Panc1 (cell line): ENCODE results near the gene DEK. TPM values are rescaled to one million over a fixed set of nuclear protein-coding genes. Genes with fewer than 3 reads are reported as not detected.

Source experiments
- ATAC-seq: fragments of 200-7000 bp; cut with Tn5 transposase; 2 replicates; pipeline ENCODE4 v1.9.1; 2020; ENCODE audit warnings: mild to moderate bottlenecking, moderate library complexity
- BruUV-seq: library from RNA; stranded (reverse); fragments of 400-500 nt; replicated peaks from 2 replicates; lab custom pipeline; 2021; lab: Mats Ljungman, UMichigan
- CTCF ChIA-PET: fragments of 300-600 bp; sonication (Branson Sonifier 250); formaldehyde crosslinking; loops from one replicate; lab custom pipeline; 2022; ENCODE audit warnings: antibody characterized with exemption; lab: Charles Lee
- POLR2A ChIA-PET: fragments of 300-600 bp; sonication (Branson Sonifier 250); formaldehyde crosslinking; loops from one replicate; lab custom pipeline; 2022; ENCODE audit warnings: antibody characterized with exemption; lab: Charles Lee
- DNase-seq: peaks from one replicate; pipeline ENCODE4 v3.0.0-alpha.2; 2010; ENCODE audit warnings: low read depth, low spot score
- H3K27ac ChIP-seq: 2 replicates; pipeline ENCODE4 v1.5.1; 2011; ENCODE audit warnings: mild to moderate bottlenecking, low read length, inconsistent platforms
- H3K27me3 ChIP-seq: fragments of 200-500 bp; sonication (Bioruptor generic); 2 replicates; pipeline ENCODE4 v1.6.0; 2014; ENCODE audit warnings: low read length, inconsistent platforms; ENCODE audit not compliant: control insufficient read depth, insufficient read depth
- H3K36me3 ChIP-seq: fragments of 200-500 bp; sonication (Bioruptor generic); 2 replicates; pipeline ENCODE4 v1.5.1; 2014; ENCODE audit warnings: inconsistent platforms, mild to moderate bottlenecking, low read length, moderate library complexity; ENCODE audit not compliant: control insufficient read depth, insufficient read depth
- H3K4me1 ChIP-seq: 2 replicates; pipeline ENCODE4 v1.5.1; 2011; ENCODE audit warnings: inconsistent platforms, mild to moderate bottlenecking, low read length, moderate library complexity; ENCODE audit not compliant: control insufficient read depth, insufficient read depth
- H3K4me3 ChIP-seq, 2 experiments: 2 replicates each; pipeline ENCODE4 v1.5.1; 2011 to 2012; ENCODE audit warnings: low read depth in 2 of 2, low read length in 2 of 2, mild to moderate bottlenecking in 2 of 2, inconsistent platforms in 1 of 2, moderate library complexity in 1 of 2
- H3K9me3 ChIP-seq: fragments of 200-500 bp; sonication (Bioruptor generic); 2 replicates; pipeline ENCODE4 v1.5.1; 2014; ENCODE audit warnings: low read depth, mild to moderate bottlenecking, inconsistent platforms, low read length, moderate library complexity; ENCODE audit not compliant: control insufficient read depth, insufficient read depth
- POLR2AphosphoS5 ChIP-seq: IDR thresholded peaks from 2 replicates; pipeline ENCODE4 v1.6.1; 2012; ENCODE audit warnings: mild to moderate bottlenecking, low read depth, low read length, moderate library complexity
- SIN3A ChIP-seq: IDR thresholded peaks from 2 replicates; pipeline ENCODE4 v1.6.1; 2012; ENCODE audit warnings: low read depth, mild to moderate bottlenecking, low read length, moderate library complexity, borderline replicate concordance; ENCODE audit not compliant: insufficient read depth
- TCF7L2 ChIP-seq: IDR thresholded peaks from 2 replicates; pipeline ENCODE4 v1.6.1; 2011; ENCODE audit warnings: mild to moderate bottlenecking, low read depth, low read length, inconsistent platforms
- in situ Hi-C: cut with HindIII; loops from 2 replicates; pipeline ENCODE4 v1.10.0; 2016; ENCODE audit warnings: low sequenced_read_pairs, low pct_unique_long_range_greater_than_20kb
- intact Hi-C: fragments of 100-400 bp; cut with micrococcal nuclease; formaldehyde crosslinking; loops from one replicate; pipeline ENCODE4 v1.10.0; 2022; ENCODE audit not compliant: unreplicated experiment
- total RNA-seq: library from RNA; stranded (reverse); gene quantifications from one replicate; pipeline ENCODE4 v1.2.1, GENCODE V29; 2021; ENCODE audit not compliant: unreplicated experiment
- TF ChIP-seq, protein P1 (sequence below): fragments of 450-650 bp; IDR thresholded peaks from 2 replicates; pipeline ENCODE4 v1.5.1; 2017; ENCODE audit warnings: mild to moderate bottlenecking
- TF ChIP-seq, protein P2 (sequence below), 2 experiments: IDR thresholded peaks; 2 replicates each; pipeline ENCODE4 v1.6.1; 2011 to 2012; ENCODE audit warnings: low read depth in 2 of 2, control low read depth in 1 of 2, low read length in 1 of 2, mild to moderate bottlenecking in 1 of 2, moderate library complexity in 1 of 2; ENCODE audit not compliant: insufficient read depth in 1 of 2

DEK gene
- total RNA-seq, 1 experiment from 2014 or later, result 177 TPM

DNA sequence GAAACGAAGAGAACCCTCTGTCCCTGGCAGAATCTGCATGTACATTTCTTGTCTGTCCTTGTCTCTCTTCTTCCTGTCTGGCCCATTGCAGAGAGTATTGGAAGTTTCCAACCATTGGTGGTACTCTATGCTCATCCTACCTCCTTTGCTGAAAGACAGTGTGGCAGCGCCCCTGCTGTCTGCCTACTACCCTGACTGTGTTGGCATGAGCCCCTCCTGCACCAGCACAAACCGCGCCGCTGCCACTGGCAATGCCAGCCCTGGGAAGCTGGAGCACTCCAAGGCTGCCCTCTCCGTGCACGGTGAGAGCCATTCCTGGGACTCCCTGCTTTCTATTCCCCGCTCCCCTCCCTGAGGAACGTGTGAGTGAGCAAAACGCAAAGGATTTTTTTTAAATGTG is 76.6 kb downstream of the DEK start:
- ChIA-PET CTCF (no interaction called here), POLR2A (no interaction called here)
- DNase-seq (no peak), ATAC-seq (no peak)
- TF ChIP-seq, protein P1, sequence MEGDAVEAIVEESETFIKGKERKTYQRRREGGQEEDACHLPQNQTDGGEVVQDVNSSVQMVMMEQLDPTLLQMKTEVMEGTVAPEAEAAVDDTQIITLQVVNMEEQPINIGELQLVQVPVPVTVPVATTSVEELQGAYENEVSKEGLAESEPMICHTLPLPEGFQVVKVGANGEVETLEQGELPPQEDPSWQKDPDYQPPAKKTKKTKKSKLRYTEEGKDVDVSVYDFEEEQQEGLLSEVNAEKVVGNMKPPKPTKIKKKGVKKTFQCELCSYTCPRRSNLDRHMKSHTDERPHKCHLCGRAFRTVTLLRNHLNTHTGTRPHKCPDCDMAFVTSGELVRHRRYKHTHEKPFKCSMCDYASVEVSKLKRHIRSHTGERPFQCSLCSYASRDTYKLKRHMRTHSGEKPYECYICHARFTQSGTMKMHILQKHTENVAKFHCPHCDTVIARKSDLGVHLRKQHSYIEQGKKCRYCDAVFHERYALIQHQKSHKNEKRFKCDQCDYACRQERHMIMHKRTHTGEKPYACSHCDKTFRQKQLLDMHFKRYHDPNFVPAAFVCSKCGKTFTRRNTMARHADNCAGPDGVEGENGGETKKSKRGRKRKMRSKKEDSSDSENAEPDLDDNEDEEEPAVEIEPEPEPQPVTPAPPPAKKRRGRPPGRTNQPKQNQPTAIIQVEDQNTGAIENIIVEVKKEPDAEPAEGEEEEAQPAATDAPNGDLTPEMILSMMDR, result no peak
- TF ChIP-seq SIN3A, result no peak
- H3K36me3 ChIP-seq, result no peaks in the 10 kb centered on the region
- no peaks in the 10 kb centered on the region for H3K27me3 ChIP-seq
- in situ Hi-C loops, result no loop called here
- H3K9me3 ChIP-seq, result no peaks in the 10 kb centered on the region
- intact Hi-C loops, result no loop called here
- no peaks in the 10 kb centered on the region for H3K4me1 ChIP-seq
- H3K27ac ChIP-seq, result no peak overlapping the region
- H3K4me3 ChIP-seq, result no peak overlapping the region
- BruUV-seq, result no TSS peak

DNA sequence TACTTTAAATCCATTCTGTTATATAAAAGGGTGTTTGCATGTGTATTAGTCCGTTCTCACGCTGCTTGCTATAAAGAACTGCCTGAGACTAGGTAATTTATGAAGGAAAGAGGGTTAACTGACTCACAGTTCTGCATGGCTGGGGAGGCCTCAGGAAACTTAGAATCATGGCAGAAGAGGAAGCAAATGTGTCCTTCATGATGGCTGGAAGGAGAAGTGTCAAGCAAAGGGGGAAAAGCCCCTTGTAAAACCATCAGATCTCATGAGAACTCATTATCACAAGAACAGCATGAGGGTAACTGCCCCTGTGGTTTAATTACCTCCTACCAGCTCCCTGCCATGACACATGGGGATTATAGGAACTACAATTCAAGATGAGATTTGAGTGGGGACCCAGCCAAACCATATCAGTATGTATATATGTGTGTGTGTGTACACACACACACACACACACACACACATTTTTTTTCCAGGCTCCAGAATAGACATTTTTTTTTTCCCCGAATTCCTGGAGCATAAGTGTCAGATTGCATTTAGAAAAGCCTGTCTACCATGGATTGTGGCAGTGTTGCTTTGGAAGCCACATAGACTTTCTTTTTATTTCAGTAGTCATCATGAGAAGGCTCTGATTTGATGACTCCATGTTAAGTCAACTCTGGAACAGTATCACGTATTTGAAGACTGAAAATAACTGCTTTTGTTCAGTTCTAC is 77.6 kb downstream of the DEK start:
- Histone ChIP-seq H3K27me3 (no peaks in the 10 kb centered on the region), H3K4me3 (no peak overlapping the region), H3K27ac (no peak overlapping the region), H3K4me1 (no peaks in the 10 kb centered on the region), H3K9me3 (no peaks in the 10 kb centered on the region), H3K36me3 (no peaks in the 10 kb centered on the region)
- in situ Hi-C loops (no loop called here), intact Hi-C loops (no loop called here)
- DNase-seq (no peak), ATAC-seq (no peak)
- no TSS peak for BruUV-seq
- ChIA-PET POLR2A (no interaction called here), CTCF (no interaction called here)
- TF ChIP-seq, protein P1, result no peak
- TF ChIP-seq, protein P2, sequence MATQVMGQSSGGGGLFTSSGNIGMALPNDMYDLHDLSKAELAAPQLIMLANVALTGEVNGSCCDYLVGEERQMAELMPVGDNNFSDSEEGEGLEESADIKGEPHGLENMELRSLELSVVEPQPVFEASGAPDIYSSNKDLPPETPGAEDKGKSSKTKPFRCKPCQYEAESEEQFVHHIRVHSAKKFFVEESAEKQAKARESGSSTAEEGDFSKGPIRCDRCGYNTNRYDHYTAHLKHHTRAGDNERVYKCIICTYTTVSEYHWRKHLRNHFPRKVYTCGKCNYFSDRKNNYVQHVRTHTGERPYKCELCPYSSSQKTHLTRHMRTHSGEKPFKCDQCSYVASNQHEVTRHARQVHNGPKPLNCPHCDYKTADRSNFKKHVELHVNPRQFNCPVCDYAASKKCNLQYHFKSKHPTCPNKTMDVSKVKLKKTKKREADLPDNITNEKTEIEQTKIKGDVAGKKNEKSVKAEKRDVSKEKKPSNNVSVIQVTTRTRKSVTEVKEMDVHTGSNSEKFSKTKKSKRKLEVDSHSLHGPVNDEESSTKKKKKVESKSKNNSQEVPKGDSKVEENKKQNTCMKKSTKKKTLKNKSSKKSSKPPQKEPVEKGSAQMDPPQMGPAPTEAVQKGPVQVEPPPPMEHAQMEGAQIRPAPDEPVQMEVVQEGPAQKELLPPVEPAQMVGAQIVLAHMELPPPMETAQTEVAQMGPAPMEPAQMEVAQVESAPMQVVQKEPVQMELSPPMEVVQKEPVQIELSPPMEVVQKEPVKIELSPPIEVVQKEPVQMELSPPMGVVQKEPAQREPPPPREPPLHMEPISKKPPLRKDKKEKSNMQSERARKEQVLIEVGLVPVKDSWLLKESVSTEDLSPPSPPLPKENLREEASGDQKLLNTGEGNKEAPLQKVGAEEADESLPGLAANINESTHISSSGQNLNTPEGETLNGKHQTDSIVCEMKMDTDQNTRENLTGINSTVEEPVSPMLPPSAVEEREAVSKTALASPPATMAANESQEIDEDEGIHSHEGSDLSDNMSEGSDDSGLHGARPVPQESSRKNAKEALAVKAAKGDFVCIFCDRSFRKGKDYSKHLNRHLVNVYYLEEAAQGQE (IDR thresholded peaks at IDR 0.05; ENCODE audit: insufficient read depth in 1 of 2, low read depth in 2 of 2, low read length in 1 of 2), result no peak
- TF ChIP-seq TCF7L2, result no peak
- no peak for TF ChIP-seq SIN3A
- no peak for TF ChIP-seq POLR2AphosphoS5
